GM12891 (cell line): ENCODE data around the gene HBZ.
"Not testable (repeated sequence)": the region's sequence is repeated elsewhere in the genome, so short reads cannot be mapped to it uniquely, and the experiment has no call there.

Experiments used
- DNase-seq: peaks from one replicate; pipeline ENCODE4 v3.0.0; 2011; ENCODE audit warnings: low spot score; ENCODE audit not compliant: insufficient read length
- FAIRE-seq: peaks from 2 replicates; lab custom pipeline; 2011; peaks lifted over from hg19 to GRCh38; lab: Jason Lieb, UNC
- PAX5 ChIP-seq: IDR thresholded peaks from 2 replicates; pipeline ENCODE4 v1.6.1; 2011; ENCODE audit warnings: low read length, moderate library complexity, mild to moderate bottlenecking; ENCODE audit not compliant: insufficient read depth, severe bottlenecking
- POLR2A ChIP-seq: IDR thresholded peaks from 2 replicates; pipeline ENCODE4 v1.6.1; 2011; ENCODE audit warnings: low read depth, low read length, control low read depth
- POLR2AphosphoS5 ChIP-seq: IDR thresholded peaks from 2 replicates; pipeline ENCODE4 v1.6.1; 2011; ENCODE audit warnings: low read depth, low read length, control low read depth
- POU2F2 ChIP-seq: IDR thresholded peaks from 2 replicates; pipeline ENCODE4 v1.6.1; 2011; ENCODE audit warnings: low read depth, mild to moderate bottlenecking, control low read depth, low read length, moderate library complexity
- SPI1 ChIP-seq: IDR thresholded peaks from 2 replicates; pipeline ENCODE4 v1.6.1; 2011; ENCODE audit warnings: low read depth, low read length, control low read depth
- TAF1 ChIP-seq: IDR thresholded peaks from 2 replicates; pipeline ENCODE4 v1.6.1; 2011; ENCODE audit warnings: low read depth, low read length, control low read depth

Gene HBZ

GRCh38 chr16:133716-134115, 18.7 kb upstream of the HBZ start:
- DNase-seq, result no peak

GRCh38 chr16:138049-138417, 14.4 kb upstream of the HBZ start:
- FAIRE-seq, result no peak
- DNase-seq, result no peak
- TF ChIP-seq POLR2A (no peak), PAX5 (no peak), TAF1 (no peak), POU2F2 (no peak), SPI1 (no peak), POLR2AphosphoS5 (no peak)

More at GRCh38 chr16:133716-134115, 18.7 kb upstream of the HBZ start:
- TF ChIP-seq POLR2AphosphoS5 (no peak), PAX5 (no peak), POU2F2 (no peak), POLR2A (no peak), TAF1 (no peak), SPI1 (no peak)
- no peak for FAIRE-seq

- DNase-seq (no peak), FAIRE-seq (no peak)
- no peak for TF ChIP-seq POLR2A
These were observed 12.1 kb upstream of the HBZ start for GRCh38 chr16:140175-140857.

- FAIRE-seq, result no peak
- TF ChIP-seq POLR2AphosphoS5, result no peak
- TF ChIP-seq POLR2A, result no peak
- no peak for TF ChIP-seq TAF1
- TF ChIP-seq POU2F2, result no peak
- no peak for TF ChIP-seq SPI1
- no peak for TF ChIP-seq PAX5
- no peak for DNase-seq
These were observed 10.0 kb upstream of the HBZ start for GRCh38 chr16:142405-142967.

GRCh38 chr16:143047-143446, 9.4 kb upstream of the HBZ start:
- TF ChIP-seq POU2F2 (no peak), PAX5 (no peak), POLR2A (no peak), POLR2AphosphoS5 (no peak), TAF1 (no peak)
- FAIRE-seq (no peak), DNase-seq (no peak)

GRCh38 chr16:143456-143855, 9.0 kb upstream of the HBZ start:
- DNase-seq, result no peak
- TF ChIP-seq POLR2A (no peak), SPI1 (no peak), POLR2AphosphoS5 (no peak), PAX5 (no peak), POU2F2 (no peak), TAF1 (no peak)
- FAIRE-seq, result no peak

GRCh38 chr16:144797-145252, 7.6 kb upstream of the HBZ start:
- TF ChIP-seq POU2F2, result no peak
- TF ChIP-seq SPI1, result no peak
- TF ChIP-seq POLR2A, result no peak
- no peak for TF ChIP-seq TAF1
- TF ChIP-seq PAX5, result no peak
- TF ChIP-seq POLR2AphosphoS5, result no peak
- DNase-seq (no peak), FAIRE-seq (no peak)

- DNase-seq, result no peak
- no peak for FAIRE-seq
- no peak for TF ChIP-seq SPI1
- TF ChIP-seq TAF1, result no peak
- no peak for TF ChIP-seq POLR2A
These were observed 5.8 kb upstream of the HBZ start for GRCh38 chr16:146646-147045.

- no peak for DNase-seq
- no peak for FAIRE-seq
- no peak for TF ChIP-seq PAX5
- no peak for TF ChIP-seq POLR2AphosphoS5
- no peak for TF ChIP-seq POU2F2
- TF ChIP-seq POLR2A, result no peak
- TF ChIP-seq TAF1, result no peak
- TF ChIP-seq SPI1, result no peak
These were observed 3.3 kb upstream of the HBZ start for GRCh38 chr16:149024-149660.

GRCh38 chr16:153129-153521, 681 bp downstream of the HBZ start:
- FAIRE-seq, DNase-seq: not testable (repeated sequence)

- not testable (repeated sequence) for DNase-seq
- FAIRE-seq, result peak; percentile 94
These were observed 1.2 kb downstream of the HBZ start for GRCh38 chr16:153550-154216.
